Thyroid gland (tissue), 4 donors: ENCODE measurements around the gene ENTPD6.

Experiments
- POLR2A ChIP-seq, 2 donors: fragments of 450-650 bp; IDR thresholded peaks; one replicate each; pipeline ENCODE4 v1.6.1; 2017; ENCODE audit warnings: antibody characterized with exemption in 2 of 2, mild to moderate bottlenecking in 2 of 2, moderate library complexity in 1 of 2
- TF ChIP-seq, protein P1 (sequence below), 6 experiments: fragments of 200-600 bp in 3 of 6; fragments of 450-650 bp in 3 of 6; sonication (generic) in 3 of 6; IDR thresholded peaks; one replicate each; pipeline ENCODE4 v1.5.1; 2016 to 2019; ENCODE audit warnings: antibody characterized with exemption in 6 of 6, mild to moderate bottlenecking in 2 of 6, inconsistent platforms in 1 of 6, moderate library complexity in 1 of 6

DNA sequence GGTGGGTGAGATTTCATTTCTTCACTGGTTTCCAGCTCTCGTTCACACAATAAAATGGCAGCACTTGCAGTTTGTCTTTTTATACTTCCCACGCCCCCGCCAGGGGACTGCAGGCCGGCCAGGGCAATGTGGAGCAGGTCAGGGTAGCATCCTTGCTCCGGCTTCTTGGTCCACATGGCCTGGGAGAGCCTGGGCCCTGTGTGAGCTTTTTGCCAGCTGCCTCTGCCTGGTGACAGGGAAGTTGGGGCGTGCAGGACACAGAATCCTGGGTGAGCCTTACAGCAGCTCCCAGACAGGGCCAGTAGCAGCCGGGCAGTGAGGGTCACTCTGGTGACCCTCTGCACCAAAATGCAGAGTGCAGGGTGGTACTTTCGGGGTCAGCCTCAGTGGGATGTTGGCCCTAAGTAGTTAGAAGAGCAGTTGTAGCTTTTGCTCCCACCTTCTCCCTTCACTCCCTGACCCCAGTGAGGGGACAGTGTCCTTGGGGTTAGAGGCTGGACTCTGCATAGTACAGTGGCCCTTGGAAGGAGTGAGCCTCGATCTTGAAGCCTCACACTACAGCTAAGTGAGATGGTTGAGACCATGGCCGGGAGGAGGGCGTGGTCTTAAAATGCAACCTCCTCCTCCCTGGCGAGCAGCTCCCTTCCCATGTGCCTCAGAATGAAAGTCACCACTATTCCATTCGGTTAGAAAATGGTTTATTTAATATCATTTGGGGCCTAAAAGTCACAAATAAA, 76.1 kb downstream of the ENTPD6 start:
- TF ChIP-seq, protein P1, sequence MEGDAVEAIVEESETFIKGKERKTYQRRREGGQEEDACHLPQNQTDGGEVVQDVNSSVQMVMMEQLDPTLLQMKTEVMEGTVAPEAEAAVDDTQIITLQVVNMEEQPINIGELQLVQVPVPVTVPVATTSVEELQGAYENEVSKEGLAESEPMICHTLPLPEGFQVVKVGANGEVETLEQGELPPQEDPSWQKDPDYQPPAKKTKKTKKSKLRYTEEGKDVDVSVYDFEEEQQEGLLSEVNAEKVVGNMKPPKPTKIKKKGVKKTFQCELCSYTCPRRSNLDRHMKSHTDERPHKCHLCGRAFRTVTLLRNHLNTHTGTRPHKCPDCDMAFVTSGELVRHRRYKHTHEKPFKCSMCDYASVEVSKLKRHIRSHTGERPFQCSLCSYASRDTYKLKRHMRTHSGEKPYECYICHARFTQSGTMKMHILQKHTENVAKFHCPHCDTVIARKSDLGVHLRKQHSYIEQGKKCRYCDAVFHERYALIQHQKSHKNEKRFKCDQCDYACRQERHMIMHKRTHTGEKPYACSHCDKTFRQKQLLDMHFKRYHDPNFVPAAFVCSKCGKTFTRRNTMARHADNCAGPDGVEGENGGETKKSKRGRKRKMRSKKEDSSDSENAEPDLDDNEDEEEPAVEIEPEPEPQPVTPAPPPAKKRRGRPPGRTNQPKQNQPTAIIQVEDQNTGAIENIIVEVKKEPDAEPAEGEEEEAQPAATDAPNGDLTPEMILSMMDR (IDR thresholded peaks at IDR 0.05) = no peak
- TF ChIP-seq POLR2A (IDR thresholded peaks at IDR 0.05) = no peak
